Keratinocyte (primary cell): ENCODE results near the gene SASH1. TPM values are rescaled to one million over a fixed set of nuclear protein-coding genes. Genes with fewer than 3 reads are reported as not detected.

Experiments
- DNase-seq: peaks from one replicate; pipeline ENCODE4 v3.0.0-alpha.2; 2011; ENCODE audit warnings: low read depth, missing footprints, low spot score
- FAIRE-seq: peaks from 2 replicates; lab custom pipeline; 2011; peaks lifted over from hg19 to GRCh38; lab: Jason Lieb, UNC
- H2AFZ ChIP-seq: 2 replicates; pipeline ENCODE4 v1.6.0; 2012; ENCODE audit warnings: low read length, control low read depth, inconsistent platforms; ENCODE audit not compliant: control insufficient read depth
- H3K27ac ChIP-seq: 2 replicates; pipeline ENCODE4 v1.5.1; 2011; ENCODE audit warnings: low read length; ENCODE audit not compliant: control insufficient read depth, insufficient read depth
- H3K27me3 ChIP-seq: 3 replicates; pipeline ENCODE4 v1.6.0; 2011; ENCODE audit warnings: low read length; ENCODE audit not compliant: control insufficient read depth, insufficient read depth; ENCODE audit errors: extremely low read depth
- H3K36me3 ChIP-seq, 2 experiments: 2 replicates in 1 of 2; 3 replicates in 1 of 2; pipeline ENCODE4 v1.5.1; 2011; ENCODE audit warnings: low read length in 2 of 2, mild to moderate bottlenecking in 1 of 2; ENCODE audit not compliant: control insufficient read depth in 2 of 2, insufficient read depth in 2 of 2; ENCODE audit errors: extremely low read depth in 1 of 2
- H3K4me1 ChIP-seq: 3 replicates; pipeline ENCODE4 v1.5.1; 2011; ENCODE audit warnings: low read length; ENCODE audit not compliant: control insufficient read depth, insufficient read depth; ENCODE audit errors: extremely low read depth
- H3K4me2 ChIP-seq: 3 replicates; pipeline ENCODE4 v1.6.0; 2011; ENCODE audit warnings: low read depth, low read length; ENCODE audit not compliant: control insufficient read depth, insufficient read depth; ENCODE audit errors: extremely low read depth
- H3K4me3 ChIP-seq, 3 experiments: fragments of 200-600 bp in 1 of 3; sonication (generic) in 1 of 3; 2 replicates in 2 of 3; 3 replicates in 1 of 3; pipeline ENCODE4 v1.5.1; 2011 to 2016; ENCODE audit warnings: low read length in 3 of 3, mild to moderate bottlenecking in 3 of 3, control low read depth in 2 of 3, inconsistent platforms in 1 of 3, low read depth in 1 of 3, mixed read lengths in 1 of 3, mixed run types in 1 of 3, moderate library complexity in 1 of 3; ENCODE audit not compliant: control insufficient read depth in 2 of 3, insufficient read depth in 2 of 3; ENCODE audit errors: extremely low read depth in 1 of 3
- H3K79me2 ChIP-seq: 2 replicates; pipeline ENCODE4 v1.6.0; 2012; ENCODE audit warnings: low read length; ENCODE audit not compliant: control insufficient read depth, insufficient read depth
- H3K9ac ChIP-seq: 3 replicates; pipeline ENCODE4 v1.6.0; 2011; ENCODE audit warnings: low read length; ENCODE audit not compliant: control insufficient read depth, insufficient read depth; ENCODE audit errors: extremely low read depth
- H3K9me1 ChIP-seq: 3 replicates; pipeline ENCODE4 v1.6.0; 2011; ENCODE audit warnings: low read length; ENCODE audit not compliant: control insufficient read depth, insufficient read depth; ENCODE audit errors: extremely low read depth
- H3K9me3 ChIP-seq: 2 replicates; pipeline ENCODE4 v1.5.1; 2012; ENCODE audit warnings: low read depth, low read length; ENCODE audit not compliant: control insufficient read depth
- H4K20me1 ChIP-seq: 3 replicates; pipeline ENCODE4 v1.6.0; 2011; ENCODE audit warnings: low read length; ENCODE audit not compliant: control insufficient read depth, insufficient read depth; ENCODE audit errors: extremely low read depth
- EZH2 ChIP-seq: IDR thresholded peaks from one replicate; pipeline ENCODE4 v1.6.1; 2012; ENCODE audit warnings: inconsistent platforms, mild to moderate bottlenecking, low read length, moderate library complexity
- dilution Hi-C: fragments of 300-500 bp; cut with MboI; formaldehyde crosslinking; loops from one replicate; pipeline ENCODE4 v1.7.0; 2020; ENCODE audit warnings: low sequenced_read_pairs; ENCODE audit not compliant: extremely low pct_ligation_motif_present
- polyA plus RNA-seq, 5 experiments: library from polyadenylated mRNA; depleted of rRNA in 3 of 5; stranded (reverse) in 3 of 5; stranded (forward) in 1 of 5; unstranded in 1 of 5; fragments of >200 nt; gene quantifications; 1 replicate in 1 of 5; 2 replicates in 3 of 5; 3 replicates in 1 of 5; pipeline versions ENCODE4 v1.2.1 to v1.2.3, GENCODE V29; 2011 to 2012; ENCODE audit warnings: missing spikeins in 2 of 5, low read depth in 1 of 5, low replicate concordance in 1 of 5
- TF ChIP-seq, protein P1 (sequence below), 3 experiments: IDR thresholded peaks in 1 of 3; conservative IDR thresholded peaks in 1 of 3; optimal IDR thresholded peaks in 1 of 3; 2 replicates in 2 of 3; 3 replicates in 1 of 3; pipeline versions ENCODE3 to v1.5.1; 2011; ENCODE audit warnings: low read length in 3 of 3, mild to moderate bottlenecking in 3 of 3, moderate library complexity in 2 of 3, control low read depth in 1 of 3, inconsistent platforms in 1 of 3; ENCODE audit not compliant: insufficient read depth in 2 of 3; ENCODE audit errors: extremely low read depth in 1 of 3

The SASH1 gene
- polyA plus RNA-seq, 1 donor (not counting 4 experiments of a cell fraction or from before 2014, with no cell fraction given): 4.4 TPM

DNA sequence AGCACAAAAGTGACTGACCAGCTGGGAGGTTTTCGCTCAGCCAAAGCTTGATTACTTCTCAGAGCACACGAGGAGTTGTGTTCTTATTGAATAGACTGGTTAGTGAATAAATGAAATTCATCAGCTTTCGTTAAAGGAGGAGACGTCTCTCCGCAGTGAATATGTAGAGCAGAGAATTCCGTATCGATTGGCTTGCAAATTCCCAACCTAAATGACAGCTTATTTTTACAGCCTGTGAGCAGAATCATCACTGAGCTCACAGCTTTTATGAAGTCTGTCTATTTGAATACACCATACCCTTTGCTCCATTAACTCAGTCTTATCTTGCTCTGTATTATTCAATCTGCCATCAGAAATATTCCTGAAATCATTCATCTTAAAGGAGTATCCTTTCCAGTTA is 192.7 kb downstream of the SASH1 start:
- FAIRE-seq: no peak

DNA sequence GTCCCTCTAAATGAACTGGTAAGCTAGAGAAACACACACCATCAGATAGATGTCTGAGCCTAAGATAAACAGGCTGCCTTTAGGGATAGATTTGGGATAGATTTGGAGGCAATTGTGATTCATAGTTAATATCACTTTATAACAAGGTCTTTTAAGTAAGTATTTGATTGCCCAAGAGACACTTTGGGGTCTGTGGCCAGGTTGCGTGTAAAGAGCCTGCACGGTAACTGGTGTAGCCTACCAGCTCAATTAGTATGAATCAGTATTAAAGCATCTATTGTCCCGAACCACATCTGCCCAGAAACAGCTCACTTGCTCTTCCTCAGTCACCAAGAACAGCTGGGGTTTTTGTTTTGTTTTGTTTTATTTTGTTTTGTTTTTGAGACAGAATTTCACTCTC is 193.3 kb downstream of the SASH1 start:
- no peaks in the 10 kb centered on the region for H4K20me1 ChIP-seq
- no peak overlapping the region for H2AFZ ChIP-seq
- no peak for DNase-seq
- H3K4me2 ChIP-seq: no peak overlapping the region
- peaks cover 7 to 8% of the 10 kb centered on the region in 2 experiments for H3K36me3 ChIP-seq
- no peaks in the 10 kb centered on the region for H3K4me1 ChIP-seq
- no peak overlapping the region for H3K27ac ChIP-seq
- dilution Hi-C loops: no loop called here
- no peak for FAIRE-seq
- no peak for TF ChIP-seq EZH2
- TF ChIP-seq, protein P1, sequence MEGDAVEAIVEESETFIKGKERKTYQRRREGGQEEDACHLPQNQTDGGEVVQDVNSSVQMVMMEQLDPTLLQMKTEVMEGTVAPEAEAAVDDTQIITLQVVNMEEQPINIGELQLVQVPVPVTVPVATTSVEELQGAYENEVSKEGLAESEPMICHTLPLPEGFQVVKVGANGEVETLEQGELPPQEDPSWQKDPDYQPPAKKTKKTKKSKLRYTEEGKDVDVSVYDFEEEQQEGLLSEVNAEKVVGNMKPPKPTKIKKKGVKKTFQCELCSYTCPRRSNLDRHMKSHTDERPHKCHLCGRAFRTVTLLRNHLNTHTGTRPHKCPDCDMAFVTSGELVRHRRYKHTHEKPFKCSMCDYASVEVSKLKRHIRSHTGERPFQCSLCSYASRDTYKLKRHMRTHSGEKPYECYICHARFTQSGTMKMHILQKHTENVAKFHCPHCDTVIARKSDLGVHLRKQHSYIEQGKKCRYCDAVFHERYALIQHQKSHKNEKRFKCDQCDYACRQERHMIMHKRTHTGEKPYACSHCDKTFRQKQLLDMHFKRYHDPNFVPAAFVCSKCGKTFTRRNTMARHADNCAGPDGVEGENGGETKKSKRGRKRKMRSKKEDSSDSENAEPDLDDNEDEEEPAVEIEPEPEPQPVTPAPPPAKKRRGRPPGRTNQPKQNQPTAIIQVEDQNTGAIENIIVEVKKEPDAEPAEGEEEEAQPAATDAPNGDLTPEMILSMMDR (optimal IDR thresholded peaks at IDR 0.05 in 1 of 3, IDR thresholded peaks at IDR 0.05 in 1 of 3, conservative IDR thresholded peaks at IDR 0.05 in 1 of 3; ENCODE audit: extremely low read depth in 1 of 3, insufficient read depth in 2 of 3, low read length in 3 of 3): no peak
- H3K4me3 ChIP-seq: no peak overlapping the region
- H3K9me1 ChIP-seq: peaks cover 6% of the 10 kb centered on the region
- no peaks in the 10 kb centered on the region for H3K9me3 ChIP-seq
- H3K27me3 ChIP-seq: no peaks in the 10 kb centered on the region
- no peak overlapping the region for H3K9ac ChIP-seq
- H3K79me2 ChIP-seq: no peaks in the 10 kb centered on the region

More for the DNA sequence above, 192.7 kb downstream of the SASH1 start:
- H3K9me3 ChIP-seq: no peaks in the 10 kb centered on the region
- no peaks in the 10 kb centered on the region for H4K20me1 ChIP-seq
- no peak overlapping the region for H3K27ac ChIP-seq
- no peak overlapping the region for H2AFZ ChIP-seq
- H3K27me3 ChIP-seq: no peaks in the 10 kb centered on the region
- H3K9ac ChIP-seq: no peak overlapping the region
- DNase-seq: no peak
- no peaks in the 10 kb centered on the region for H3K79me2 ChIP-seq
- H3K9me1 ChIP-seq: peaks cover under 1% of the 10 kb centered on the region
- H3K4me3 ChIP-seq: no peak overlapping the region
- dilution Hi-C loops: no loop called here
- H3K4me1 ChIP-seq: peaks cover 4% of the 10 kb centered on the region
- H3K36me3 ChIP-seq: peaks cover 6 to 8% of the 10 kb centered on the region in 2 experiments
- H3K4me2 ChIP-seq: no peak overlapping the region
- no peak for TF ChIP-seq EZH2
- TF ChIP-seq, protein P1 (optimal IDR thresholded peaks at IDR 0.05 in 1 of 3, IDR thresholded peaks at IDR 0.05 in 1 of 3, conservative IDR thresholded peaks at IDR 0.05 in 1 of 3; ENCODE audit: extremely low read depth in 1 of 3, insufficient read depth in 2 of 3, low read length in 3 of 3): no peak
